Bronchial epithelial cell (primary cell): Measurements from ENCODE around the gene TGFBR1. TPM values are rescaled to one million over a fixed set of nuclear protein-coding genes. Genes with fewer than 3 reads are reported as not detected.

Experiments used
- DNase-seq: peaks from one replicate; pipeline ENCODE4 v3.0.0-alpha.2; 2010; ENCODE audit warnings: low read depth
- FAIRE-seq: peaks from 2 replicates; lab custom pipeline; 2011; peaks lifted over from hg19 to GRCh38; lab: Jason Lieb, UNC
- H3K27me3 ChIP-seq: 2 replicates; pipeline ENCODE4 v1.5.1; 2011; ENCODE audit warnings: low read length; ENCODE audit not compliant: control insufficient read depth, insufficient read depth
- H3K36me3 ChIP-seq: 2 replicates; pipeline ENCODE4 v1.5.1; 2011; ENCODE audit warnings: low read length; ENCODE audit not compliant: control insufficient read depth, insufficient read depth
- H3K4me3 ChIP-seq: 2 replicates; pipeline ENCODE4 v1.5.1; 2011; ENCODE audit warnings: mild to moderate bottlenecking, low read depth, low read length, control low read depth
- CTCF ChIP-seq: IDR thresholded peaks from 2 replicates; pipeline ENCODE4 v1.5.1; 2011; ENCODE audit warnings: mild to moderate bottlenecking, moderate library complexity, low read length, control low read depth, inconsistent platforms; ENCODE audit not compliant: insufficient read depth, severe bottlenecking
- total RNA-seq: library from RNA; depleted of rRNA; stranded (reverse); fragments of >200 nt; gene quantifications from 2 replicates; pipeline ENCODE4 v1.2.1, GENCODE V29; 2014

The TGFBR1 gene
- total RNA-seq, 1 donor from 2014 or later: 110 TPM

GRCh38 chr9:99162759-99163364 lies 57.9 kb downstream of the TGFBR1 start:
- peak; percentile 43 for TF ChIP-seq CTCF
- Histone ChIP-seq H3K4me3 (no peak overlapping the region), H3K36me3 (no peaks in the 10 kb centered on the region), H3K27me3 (no peaks in the 10 kb centered on the region)
- no peak for FAIRE-seq
- peak; percentile 33 for DNase-seq

DNA sequence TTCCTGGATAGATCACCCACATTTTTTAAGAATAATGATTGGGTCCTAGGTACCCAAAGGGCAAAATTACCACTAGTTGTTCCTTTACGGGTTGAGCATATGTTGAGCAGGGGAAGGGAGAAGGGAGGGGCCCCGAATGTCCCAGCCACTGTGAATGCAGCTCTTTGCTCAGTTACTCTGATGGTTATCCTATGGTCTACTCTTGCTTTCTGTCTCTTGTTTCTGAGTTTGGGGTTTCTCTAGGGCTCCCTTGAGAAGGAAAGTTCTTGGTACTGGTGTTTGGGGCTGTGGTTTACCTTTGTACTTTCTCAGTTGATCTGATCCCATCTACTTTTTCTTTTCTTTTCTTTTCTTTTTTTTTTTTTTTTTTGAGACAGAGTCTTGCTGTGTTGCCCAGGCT lies 61.2 kb downstream of the TGFBR1 start:
- Histone ChIP-seq H3K36me3 (no peaks in the 10 kb centered on the region), H3K4me3 (no peak overlapping the region), H3K27me3 (peaks cover 4% of the 10 kb centered on the region)
- TF ChIP-seq CTCF: no peak
- no peak for FAIRE-seq
- no peak for DNase-seq

DNA sequence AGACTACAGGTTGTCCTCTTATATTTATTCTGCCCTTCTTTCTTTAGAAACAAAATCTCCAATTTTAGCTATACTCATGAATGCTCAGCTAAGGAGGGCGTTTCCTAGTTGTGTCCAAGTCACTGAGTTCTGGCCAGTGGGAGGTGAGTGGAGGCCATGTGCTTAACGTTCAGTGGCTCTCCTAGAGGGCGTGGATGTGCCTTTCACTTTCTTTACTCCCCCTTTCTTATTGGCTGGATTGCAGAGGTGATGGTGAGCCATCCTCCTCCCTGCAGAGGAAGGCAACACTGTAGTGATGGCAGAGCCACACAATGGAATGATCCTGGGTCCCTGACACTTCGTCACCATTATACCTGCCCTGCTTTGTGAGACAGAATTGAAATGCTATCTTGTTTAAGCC lies 62.2 kb downstream of the TGFBR1 start:
- FAIRE-seq (no peak), DNase-seq (no peak)
- Histone ChIP-seq H3K4me3 (no peak overlapping the region), H3K27me3 (peaks cover 4% of the 10 kb centered on the region), H3K36me3 (no peaks in the 10 kb centered on the region)
- TF ChIP-seq CTCF: no peak

DNA sequence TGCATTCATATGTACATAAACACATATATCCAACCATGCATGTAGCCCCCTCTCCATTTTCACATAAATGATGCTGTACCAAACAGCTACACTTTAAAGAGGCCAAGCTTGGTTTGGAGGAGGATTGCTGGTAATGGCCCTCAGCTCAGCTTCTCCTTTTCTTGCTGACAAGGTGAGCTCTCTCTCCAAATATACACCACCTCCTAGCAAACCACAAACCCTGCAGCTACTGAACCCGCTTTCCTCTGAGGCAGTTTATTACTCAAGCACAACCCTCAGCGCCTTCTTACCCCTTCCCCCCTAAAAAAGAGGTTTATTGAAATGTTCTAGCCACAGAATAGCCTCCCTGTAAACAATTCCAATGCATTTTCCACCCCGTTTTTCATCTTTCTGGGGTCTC lies 62.8 kb downstream of the TGFBR1 start:
- DNase-seq (no peak), FAIRE-seq (no peak)
- H3K27me3 ChIP-seq: peaks cover 4% of the 10 kb centered on the region
- no peaks in the 10 kb centered on the region for H3K36me3 ChIP-seq
- H3K4me3 ChIP-seq: no peak overlapping the region
- no peak for TF ChIP-seq CTCF

DNA sequence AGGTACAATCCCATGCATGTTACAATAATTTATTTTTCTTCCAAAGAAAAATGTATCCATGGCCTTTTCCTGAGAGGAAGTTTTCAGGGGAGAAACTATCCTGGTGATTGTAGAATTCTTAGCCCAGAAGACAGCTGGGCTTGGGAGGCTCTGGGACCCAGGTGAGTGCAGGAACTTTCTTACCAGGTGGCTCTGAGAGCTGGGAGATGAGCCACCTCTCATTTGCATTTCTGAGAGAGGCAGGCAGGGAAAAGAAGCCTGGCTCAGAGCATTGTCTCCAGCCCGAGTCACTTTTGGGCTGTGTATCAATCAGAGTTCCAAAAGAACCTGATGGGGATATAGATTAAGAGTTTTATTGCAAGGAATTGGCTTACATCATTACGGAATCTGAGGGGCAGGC lies 64.2 kb downstream of the TGFBR1 start:
- H3K27me3 ChIP-seq: peaks cover 4% of the 10 kb centered on the region
- no peak for TF ChIP-seq CTCF
- no peaks in the 10 kb centered on the region for H3K36me3 ChIP-seq
- DNase-seq (no peak), FAIRE-seq (no peak)
- H3K4me3 ChIP-seq: no peak overlapping the region
